ENCODE data around the gene SCYL1. TPM values are rescaled to one million over a fixed set of nuclear protein-coding genes. Genes with fewer than 3 reads are reported as not detected.

The SCYL1 gene
- total and polyA plus RNA-seq, 2 experiments from 2014 or later = 52.7 to 66.1 TPM

DNA sequence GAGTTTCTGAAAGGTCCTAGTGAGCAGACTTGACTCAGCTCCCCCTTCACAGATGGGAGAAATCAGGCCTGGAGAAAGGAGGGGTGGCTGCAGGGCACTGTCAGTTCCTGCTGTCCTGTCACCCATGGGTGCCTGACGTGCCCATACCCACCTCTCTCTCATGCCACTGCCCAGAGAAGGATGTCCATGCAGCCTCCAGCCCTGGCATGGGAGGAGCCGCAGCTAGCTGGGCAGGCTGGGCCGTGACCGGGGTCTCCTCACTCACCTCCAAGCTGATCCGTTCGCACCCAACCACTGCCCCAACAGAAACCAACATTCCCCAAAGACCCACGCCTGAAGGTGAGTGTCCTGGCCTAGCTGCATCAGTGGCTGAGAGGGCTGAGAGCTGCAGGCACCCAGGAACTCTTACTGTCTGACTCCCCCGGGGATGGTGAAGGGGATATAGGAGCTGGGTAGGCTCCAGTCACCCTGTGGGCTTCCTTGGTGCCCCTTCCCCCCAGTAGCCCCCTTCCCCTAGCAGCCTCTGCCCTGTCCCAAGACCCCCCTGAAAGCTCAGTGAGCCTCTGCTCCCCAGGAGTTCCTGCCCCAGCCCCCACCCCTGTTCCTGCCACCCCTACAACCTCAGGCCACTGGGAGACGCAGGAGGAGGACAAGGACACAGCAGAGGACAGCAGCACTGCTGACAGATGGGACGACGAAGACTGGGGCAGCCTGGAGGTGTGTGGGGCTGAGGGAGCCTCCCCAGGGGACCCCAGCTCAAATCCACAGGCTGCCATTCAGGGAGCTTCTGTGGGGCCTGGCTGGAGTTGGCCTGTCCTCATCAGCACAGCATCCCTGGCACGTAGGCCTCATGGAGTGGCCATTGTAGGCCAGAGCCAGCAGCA is 11.8 kb downstream of the SCYL1 start:
- Histone ChIP-seq H3K4me3 (no peak overlapping the region), H3K4me2 (no peak overlapping the region), H3K9me2 (ENCODE audit: insufficient read depth) (no peaks in the 10 kb centered on the region), H4K20me1 (replicated peaks; ENCODE audit: insufficient read depth) (no peaks in the 10 kb centered on the region; the same call in 1 of the 2 replicates), H3K27ac (ENCODE audit: low read depth) (no peak overlapping the region), H3F3A (replicated peaks; ENCODE audit: low read depth) (peaks cover 30% of the 10 kb centered on the region; the same call in 1 of the 2 replicates), H3K36me3 (ENCODE audit: insufficient read depth) (no peaks in the 10 kb centered on the region; the same call in 1 of the 2 replicates), H2AFZ (no peak overlapping the region), H3K79me2 (replicated peaks; ENCODE audit: insufficient read depth) (no peaks in the 10 kb centered on the region), H3K27me3 (ENCODE audit: insufficient read depth) (peaks cover 22% of the 10 kb centered on the region), H3K4me1 (ENCODE audit: insufficient read depth) (peaks cover 5% of the 10 kb centered on the region; the same call in 1 of the 2 replicates)
- TF ChIP-seq EZH2 (IDR thresholded peaks at IDR 0.05; ENCODE audit: low read depth, unreplicated experiment) (no peak), ZNF331 (CRISPR knock-in tag; IDR thresholded peaks at IDR 0.05; ENCODE audit: low read depth) (no peak), EZH2phosphoT487 (IDR thresholded peaks at IDR 0.05; ENCODE audit: unreplicated experiment) (no peak)
- Mint-ChIP-seq H3K27me3 (ENCODE audit: insufficient read depth, low read depth, poor library complexity) (peaks cover 20% of the 10 kb centered on the region), H3K4me3 (no peak overlapping the region), H3K36me3 (ENCODE audit: low read depth) (peaks cover 14% of the 10 kb centered on the region), H3K27ac (no peak overlapping the region), H3K4me1 (0 out of 3 replicates have a peak, but pooled peaks cover 2% of the 10 kb centered on the region), H3K9me3 (no peaks in the 10 kb centered on the region)
- DNase-seq (ENCODE audit: low spot score) (no peak), ATAC-seq (no peak)

DNA sequence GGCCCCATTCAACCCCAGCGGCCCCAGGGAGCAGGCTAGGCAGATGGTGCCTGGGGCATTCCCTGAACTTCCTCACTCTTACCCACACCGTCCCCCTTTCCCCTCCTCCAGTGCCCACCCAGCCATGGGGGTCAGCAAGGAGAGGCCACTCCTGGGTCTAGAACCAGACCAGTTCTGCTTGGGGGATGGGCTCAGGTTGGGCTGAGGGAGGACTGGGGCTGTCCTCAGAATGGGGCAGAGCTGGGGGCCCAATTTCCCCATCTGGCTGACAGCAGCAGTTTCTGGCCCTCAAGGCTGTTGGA is 12.4 kb downstream of the SCYL1 start:
- H3K36me3 ChIP-seq (ENCODE audit: insufficient read depth) = no peaks in the 10 kb centered on the region; the same call in 1 of the 2 replicates
- H3K27ac ChIP-seq (ENCODE audit: low read depth) = no peak overlapping the region
- H2AFZ ChIP-seq = no peak overlapping the region
- H3F3A ChIP-seq (replicated peaks; ENCODE audit: low read depth) = peaks cover 33% of the 10 kb centered on the region; the same call in 1 of the 2 replicates
- peaks cover 5% of the 10 kb centered on the region; the same call in 1 of the 2 replicates for H3K4me1 ChIP-seq (ENCODE audit: insufficient read depth)
- ATAC-seq = no peak
- H3K79me2 ChIP-seq (replicated peaks; ENCODE audit: insufficient read depth) = no peaks in the 10 kb centered on the region
- DNase-seq (ENCODE audit: low spot score) = no peak
- peaks cover 27% of the 10 kb centered on the region for H3K27me3 ChIP-seq (ENCODE audit: insufficient read depth)
- Mint-ChIP-seq H3K27me3 (ENCODE audit: insufficient read depth, low read depth, poor library complexity) (peaks cover 20% of the 10 kb centered on the region), H3K9me3 (no peaks in the 10 kb centered on the region), H3K27ac (no peak overlapping the region), H3K36me3 (ENCODE audit: low read depth) (peaks cover 11% of the 10 kb centered on the region), H3K4me3 (peak overlapping the region; percentile 44; the same call in 1 of the 3 replicates), H3K4me1 (0 out of 3 replicates have a peak, but pooled peaks cover 2% of the 10 kb centered on the region)
- H3K4me2 ChIP-seq = no peak overlapping the region
- no peak overlapping the region for H3K4me3 ChIP-seq
- no peaks in the 10 kb centered on the region; the same call in 1 of the 2 replicates for H4K20me1 ChIP-seq (replicated peaks; ENCODE audit: insufficient read depth)
- no peaks in the 10 kb centered on the region for H3K9me2 ChIP-seq (ENCODE audit: insufficient read depth)
- TF ChIP-seq EZH2 (IDR thresholded peaks at IDR 0.05; ENCODE audit: low read depth, unreplicated experiment) (no peak), CREB1 (CRISPR knock-in tag; IDR thresholded peaks at IDR 0.05; ENCODE audit: low read depth) (no peak), JUNB (IDR thresholded peaks at IDR 0.05; ENCODE audit: unreplicated experiment) (no peak), EZH2phosphoT487 (IDR thresholded peaks at IDR 0.05; ENCODE audit: unreplicated experiment) (no peak), ZNF331 (CRISPR knock-in tag; IDR thresholded peaks at IDR 0.05; ENCODE audit: low read depth) (no peak), NANOG (IDR thresholded peaks at IDR 0.05; ENCODE audit: borderline replicate concordance) (no peak), STAT1 (IDR thresholded peaks at IDR 0.05; ENCODE audit: unreplicated experiment) (no peak)
- TF ChIP-seq, protein P1, sequence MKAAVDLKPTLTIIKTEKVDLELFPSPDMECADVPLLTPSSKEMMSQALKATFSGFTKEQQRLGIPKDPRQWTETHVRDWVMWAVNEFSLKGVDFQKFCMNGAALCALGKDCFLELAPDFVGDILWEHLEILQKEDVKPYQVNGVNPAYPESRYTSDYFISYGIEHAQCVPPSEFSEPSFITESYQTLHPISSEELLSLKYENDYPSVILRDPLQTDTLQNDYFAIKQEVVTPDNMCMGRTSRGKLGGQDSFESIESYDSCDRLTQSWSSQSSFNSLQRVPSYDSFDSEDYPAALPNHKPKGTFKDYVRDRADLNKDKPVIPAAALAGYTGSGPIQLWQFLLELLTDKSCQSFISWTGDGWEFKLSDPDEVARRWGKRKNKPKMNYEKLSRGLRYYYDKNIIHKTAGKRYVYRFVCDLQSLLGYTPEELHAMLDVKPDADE (IDR thresholded peaks at IDR 0.05) = no peak
- TF ChIP-seq, protein P2, sequence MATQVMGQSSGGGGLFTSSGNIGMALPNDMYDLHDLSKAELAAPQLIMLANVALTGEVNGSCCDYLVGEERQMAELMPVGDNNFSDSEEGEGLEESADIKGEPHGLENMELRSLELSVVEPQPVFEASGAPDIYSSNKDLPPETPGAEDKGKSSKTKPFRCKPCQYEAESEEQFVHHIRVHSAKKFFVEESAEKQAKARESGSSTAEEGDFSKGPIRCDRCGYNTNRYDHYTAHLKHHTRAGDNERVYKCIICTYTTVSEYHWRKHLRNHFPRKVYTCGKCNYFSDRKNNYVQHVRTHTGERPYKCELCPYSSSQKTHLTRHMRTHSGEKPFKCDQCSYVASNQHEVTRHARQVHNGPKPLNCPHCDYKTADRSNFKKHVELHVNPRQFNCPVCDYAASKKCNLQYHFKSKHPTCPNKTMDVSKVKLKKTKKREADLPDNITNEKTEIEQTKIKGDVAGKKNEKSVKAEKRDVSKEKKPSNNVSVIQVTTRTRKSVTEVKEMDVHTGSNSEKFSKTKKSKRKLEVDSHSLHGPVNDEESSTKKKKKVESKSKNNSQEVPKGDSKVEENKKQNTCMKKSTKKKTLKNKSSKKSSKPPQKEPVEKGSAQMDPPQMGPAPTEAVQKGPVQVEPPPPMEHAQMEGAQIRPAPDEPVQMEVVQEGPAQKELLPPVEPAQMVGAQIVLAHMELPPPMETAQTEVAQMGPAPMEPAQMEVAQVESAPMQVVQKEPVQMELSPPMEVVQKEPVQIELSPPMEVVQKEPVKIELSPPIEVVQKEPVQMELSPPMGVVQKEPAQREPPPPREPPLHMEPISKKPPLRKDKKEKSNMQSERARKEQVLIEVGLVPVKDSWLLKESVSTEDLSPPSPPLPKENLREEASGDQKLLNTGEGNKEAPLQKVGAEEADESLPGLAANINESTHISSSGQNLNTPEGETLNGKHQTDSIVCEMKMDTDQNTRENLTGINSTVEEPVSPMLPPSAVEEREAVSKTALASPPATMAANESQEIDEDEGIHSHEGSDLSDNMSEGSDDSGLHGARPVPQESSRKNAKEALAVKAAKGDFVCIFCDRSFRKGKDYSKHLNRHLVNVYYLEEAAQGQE (IDR thresholded peaks at IDR 0.05; ENCODE audit: unreplicated experiment) = no peak
- TF ChIP-seq, protein P3, sequence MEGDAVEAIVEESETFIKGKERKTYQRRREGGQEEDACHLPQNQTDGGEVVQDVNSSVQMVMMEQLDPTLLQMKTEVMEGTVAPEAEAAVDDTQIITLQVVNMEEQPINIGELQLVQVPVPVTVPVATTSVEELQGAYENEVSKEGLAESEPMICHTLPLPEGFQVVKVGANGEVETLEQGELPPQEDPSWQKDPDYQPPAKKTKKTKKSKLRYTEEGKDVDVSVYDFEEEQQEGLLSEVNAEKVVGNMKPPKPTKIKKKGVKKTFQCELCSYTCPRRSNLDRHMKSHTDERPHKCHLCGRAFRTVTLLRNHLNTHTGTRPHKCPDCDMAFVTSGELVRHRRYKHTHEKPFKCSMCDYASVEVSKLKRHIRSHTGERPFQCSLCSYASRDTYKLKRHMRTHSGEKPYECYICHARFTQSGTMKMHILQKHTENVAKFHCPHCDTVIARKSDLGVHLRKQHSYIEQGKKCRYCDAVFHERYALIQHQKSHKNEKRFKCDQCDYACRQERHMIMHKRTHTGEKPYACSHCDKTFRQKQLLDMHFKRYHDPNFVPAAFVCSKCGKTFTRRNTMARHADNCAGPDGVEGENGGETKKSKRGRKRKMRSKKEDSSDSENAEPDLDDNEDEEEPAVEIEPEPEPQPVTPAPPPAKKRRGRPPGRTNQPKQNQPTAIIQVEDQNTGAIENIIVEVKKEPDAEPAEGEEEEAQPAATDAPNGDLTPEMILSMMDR (conservative IDR thresholded peaks at IDR 0.05; ENCODE audit: low read depth in 2 of 2) = no peak
